Measurements from ENCODE around the gene MINPP1.

Gene MINPP1

GRCh38 chr10:87558333-87558732, 53.6 kb downstream of the MINPP1 start:
- Histone ChIP-seq H3K27me3 (ENCODE audit: insufficient read depth, low read length) (no peaks in the 10 kb centered on the region), H3K9ac (ENCODE audit: low read length) (no peak overlapping the region), H3K4me3 (ENCODE audit: low read depth, low read length, poor library complexity, severe bottlenecking) (no peak overlapping the region), H4K20me1 (ENCODE audit: insufficient read depth, low read length) (no peaks in the 10 kb centered on the region), H3F3A (ENCODE audit: insufficient read depth, low read length) (no peaks in the 10 kb centered on the region), H3K4me2 (ENCODE audit: low read length) (no peak overlapping the region), H3K79me2 (ENCODE audit: insufficient read depth, low read length) (no peaks in the 10 kb centered on the region), H3K36me3 (ENCODE audit: insufficient read depth, low read length) (no peaks in the 10 kb centered on the region), H3K27ac (ENCODE audit: low read depth, low read length, poor library complexity, severe bottlenecking) (no peak overlapping the region), H3K9me3 (ENCODE audit: low read length) (no peaks in the 10 kb centered on the region), H3K9me2 (ENCODE audit: low read depth, low read length) (no peaks in the 10 kb centered on the region), H3K4me1 (ENCODE audit: insufficient read depth, low read length, severe bottlenecking) (no peaks in the 10 kb centered on the region), H2AFZ (ENCODE audit: low read length) (no peak overlapping the region)
- TF ChIP-seq EZH2 (IDR thresholded peaks at IDR 0.05; ENCODE audit: borderline replicate concordance, low read length) (no peak), CTCF (IDR thresholded peaks at IDR 0.05; ENCODE audit: low read length) (no peak)

GRCh38 chr10:87559392-87559791, 54.7 kb downstream of the MINPP1 start:
- no peak overlapping the region for H3K4me2 ChIP-seq (ENCODE audit: low read length)
- no peak overlapping the region for H3K4me3 ChIP-seq (ENCODE audit: low read depth, low read length, poor library complexity, severe bottlenecking)

GRCh38 chr10:87560495-87561129, 55.9 kb downstream of the MINPP1 start:
- Histone ChIP-seq H3K9me2 (ENCODE audit: low read depth, low read length) (no peaks in the 10 kb centered on the region), H3K4me3 (ENCODE audit: low read depth, low read length, poor library complexity, severe bottlenecking) (no peak overlapping the region), H3K27ac (ENCODE audit: low read depth, low read length, poor library complexity, severe bottlenecking) (no peak overlapping the region), H3K36me3 (ENCODE audit: insufficient read depth, low read length) (no peaks in the 10 kb centered on the region), H4K20me1 (ENCODE audit: insufficient read depth, low read length) (no peaks in the 10 kb centered on the region), H3K27me3 (ENCODE audit: insufficient read depth, low read length) (0 out of 2 replicates have a peak, but pooled peaks cover 5% of the 10 kb centered on the region), H3K9ac (ENCODE audit: low read length) (no peak overlapping the region), H3K9me3 (ENCODE audit: low read length) (peaks cover 4% of the 10 kb centered on the region; the same call in 1 of the 2 replicates), H3K4me2 (ENCODE audit: low read length) (no peak overlapping the region), H3K79me2 (ENCODE audit: insufficient read depth, low read length) (no peaks in the 10 kb centered on the region), H3F3A (ENCODE audit: insufficient read depth, low read length) (no peaks in the 10 kb centered on the region), H2AFZ (ENCODE audit: low read length) (no peak overlapping the region), H3K4me1 (ENCODE audit: insufficient read depth, low read length, severe bottlenecking) (no peaks in the 10 kb centered on the region)
- TF ChIP-seq EZH2 (IDR thresholded peaks at IDR 0.05; ENCODE audit: borderline replicate concordance, low read length) (no peak), CTCF (IDR thresholded peaks at IDR 0.05; ENCODE audit: low read length) (no peak)

More at GRCh38 chr10:87559392-87559791, 54.7 kb downstream of the MINPP1 start:
- no peak overlapping the region for H2AFZ ChIP-seq (ENCODE audit: low read length)
- no peaks in the 10 kb centered on the region for H3K36me3 ChIP-seq (ENCODE audit: insufficient read depth, low read length)
- no peak overlapping the region for H3K27ac ChIP-seq (ENCODE audit: low read depth, low read length, poor library complexity, severe bottlenecking)
- H3F3A ChIP-seq (ENCODE audit: insufficient read depth, low read length): no peaks in the 10 kb centered on the region
- H4K20me1 ChIP-seq (ENCODE audit: insufficient read depth, low read length): no peaks in the 10 kb centered on the region
- H3K9ac ChIP-seq (ENCODE audit: low read length): no peak overlapping the region
- H3K9me2 ChIP-seq (ENCODE audit: low read depth, low read length): no peaks in the 10 kb centered on the region
- no peaks in the 10 kb centered on the region for H3K4me1 ChIP-seq (ENCODE audit: insufficient read depth, low read length, severe bottlenecking)
- TF ChIP-seq CTCF (IDR thresholded peaks at IDR 0.05; ENCODE audit: low read length) (no peak), EZH2 (IDR thresholded peaks at IDR 0.05; ENCODE audit: borderline replicate concordance, low read length) (no peak)
- no peaks in the 10 kb centered on the region for H3K9me3 ChIP-seq (ENCODE audit: low read length)
- H3K27me3 ChIP-seq (ENCODE audit: insufficient read depth, low read length): no peaks in the 10 kb centered on the region
- H3K79me2 ChIP-seq (ENCODE audit: insufficient read depth, low read length): no peaks in the 10 kb centered on the region
